ENCODE measurements around the gene FGGY. TPM values are rescaled to one million over a fixed set of nuclear protein-coding genes. Genes with fewer than 3 reads are reported as not detected.

The FGGY gene
- total RNA-seq, 1 experiment from 2014 or later: 14.6 TPM

GRCh38 chr1:59307591-59307990 is 10.7 kb downstream of the FGGY start:
- H3K14ac ChIP-seq (ENCODE audit: insufficient read depth, low read length): no peak overlapping the region
- peaks cover 2 to 33% (median 5%) of the 10 kb centered on the region in 3 experiments; a peak in 6 of 7 replicates for H3K36me3 Mint-ChIP-seq (ENCODE audit: insufficient read depth in 1 of 3, low read depth in 3 of 3)
- no peak for DNase-seq
- no peaks in the 10 kb centered on the region for H4K20me1 ChIP-seq (ENCODE audit: control insufficient read depth, insufficient read depth, insufficient read length)
- peaks cover 10 to 16% of the 10 kb centered on the region in 2 experiments; a peak in 3 of 5 replicates for H3K9me3 Mint-ChIP-seq
- no peak overlapping the region for H2BK120ac ChIP-seq (ENCODE audit: low read depth, low read length, poor library complexity, severe bottlenecking)
- no peaks in the 10 kb centered on the region for H3K27me3 Mint-ChIP-seq (ENCODE audit: low read depth)
- H3K56ac ChIP-seq (ENCODE audit: insufficient read length, low read depth, low read length): no peak overlapping the region
- no peak overlapping the region for H2BK5ac ChIP-seq (ENCODE audit: insufficient read length, low read length)
- no peak overlapping the region for H2BK12ac ChIP-seq (ENCODE audit: insufficient read length, low read depth, low read length)
- no peak overlapping the region for H3K4me3 Mint-ChIP-seq
- H2BK15ac ChIP-seq (ENCODE audit: low read depth, low read length): no peak overlapping the region
- no peaks in the 10 kb centered on the region for H3K9me3 ChIP-seq (ENCODE audit: control insufficient read depth, low read depth, low read length)
- no peak overlapping the region for H4K91ac ChIP-seq (ENCODE audit: insufficient read length, low read depth, low read length)
- H3K4me1 ChIP-seq (ENCODE audit: insufficient read depth, low read length): peaks cover 4% of the 10 kb centered on the region; the same call in 1 of the 2 replicates
- no peak overlapping the region for H3K9ac ChIP-seq (ENCODE audit: extremely low read depth, insufficient read length, low read length)
- H3K18ac ChIP-seq (ENCODE audit: insufficient read length, low read depth, low read length): no peak overlapping the region
- H3K4ac ChIP-seq (ENCODE audit: low read depth, low read length): no peak overlapping the region
- peaks cover 18 to 22% of the 10 kb centered on the region in 2 experiments for H3K4me1 Mint-ChIP-seq
- no peaks in the 10 kb centered on the region for H3K79me2 ChIP-seq (ENCODE audit: insufficient read depth, low read length)
- no peak overlapping the region for H4K8ac ChIP-seq (replicated peaks; ENCODE audit: insufficient read length, low read depth, low read length)
- H3K4me2 ChIP-seq (ENCODE audit: insufficient read depth, insufficient read length, low read length): no peak overlapping the region
- H3K79me1 ChIP-seq (ENCODE audit: insufficient read depth, low read depth, low read length, poor library complexity, severe bottlenecking): no peaks in the 10 kb centered on the region
- no peak overlapping the region for H3K27ac ChIP-seq (ENCODE audit: insufficient read length, low read depth, low read length)
- no peak overlapping the region for H2AFZ ChIP-seq (ENCODE audit: low read length)
- no peak overlapping the region for H3T11ph ChIP-seq (ENCODE audit: low read length)
- no peaks in the 10 kb centered on the region for H3K23me2 ChIP-seq (ENCODE audit: insufficient read length, low read depth, low read length, poor library complexity, severe bottlenecking)
- no peak overlapping the region for H2BK20ac ChIP-seq (ENCODE audit: low read depth, low read length, poor library complexity, severe bottlenecking)
- H3K27me3 ChIP-seq (ENCODE audit: insufficient read depth, low read length): no peaks in the 10 kb centered on the region
- TF ChIP-seq CTCF (conservative IDR thresholded peaks at IDR 0.05): no peak
- H4K5ac ChIP-seq (ENCODE audit: insufficient read length, low read depth, low read length): no peak overlapping the region
- H2AK5ac ChIP-seq (ENCODE audit: insufficient read length, low read length): no peak overlapping the region
- no peak overlapping the region; a peak in 1 of 7 replicates for H3K27ac Mint-ChIP-seq
- no peak overlapping the region for H3K23ac ChIP-seq (ENCODE audit: insufficient read length, low read depth, low read length)
